ENCODE results near the gene ESR1.
"Not testable (repeated sequence)": the region's sequence is repeated elsewhere in the genome, so short reads cannot be mapped to it uniquely, and the experiment has no call there.

ESR1 gene

GRCh38 chr6:151842816-151843215, 35.3 kb downstream of the ESR1 start:
- no peak for DNase-seq (ENCODE audit: insufficient read length, low spot score)

GRCh38 chr6:151847064-151847463, 39.6 kb downstream of the ESR1 start:
- FAIRE-seq (no peak), DNase-seq (ENCODE audit: insufficient read length, low spot score) (no peak)
- no peak for TF ChIP-seq CTCF (IDR thresholded peaks at IDR 0.05; ENCODE audit: insufficient read depth, missing control alignments)

More at GRCh38 chr6:151842816-151843215, 35.3 kb downstream of the ESR1 start:
- no peak for TF ChIP-seq CTCF (IDR thresholded peaks at IDR 0.05; ENCODE audit: insufficient read depth, missing control alignments)
- FAIRE-seq: no peak

- DNase-seq (ENCODE audit: insufficient read length, low spot score): no peak
- FAIRE-seq: no peak
- TF ChIP-seq CTCF (IDR thresholded peaks at IDR 0.05; ENCODE audit: insufficient read depth, missing control alignments): no peak
These were observed 43.1 kb downstream of the ESR1 start for GRCh38 chr6:151850479-151851003.

- TF ChIP-seq CTCF (IDR thresholded peaks at IDR 0.05; ENCODE audit: insufficient read depth, missing control alignments): no peak
- FAIRE-seq: no peak
- no peak for DNase-seq (ENCODE audit: insufficient read length, low spot score)
These were observed 50.8 kb downstream of the ESR1 start for GRCh38 chr6:151858294-151858693.

- no peak for TF ChIP-seq CTCF (IDR thresholded peaks at IDR 0.05; ENCODE audit: insufficient read depth, missing control alignments)
- DNase-seq (ENCODE audit: insufficient read length, low spot score): no peak
- FAIRE-seq: no peak
These were observed 55.0 kb downstream of the ESR1 start for GRCh38 chr6:151862461-151862860.

GRCh38 chr6:151867361-151867869, 59.9 kb downstream of the ESR1 start:
- not testable (repeated sequence) for FAIRE-seq; DNase-seq (ENCODE audit: insufficient read length, low spot score)

- no peak for TF ChIP-seq CTCF (IDR thresholded peaks at IDR 0.05; ENCODE audit: insufficient read depth, missing control alignments)
- no peak for FAIRE-seq
These were observed 61.9 kb downstream of the ESR1 start for GRCh38 chr6:151869345-151869744.

GRCh38 chr6:151869787-151870186, 62.3 kb downstream of the ESR1 start:
- TF ChIP-seq CTCF (IDR thresholded peaks at IDR 0.05; ENCODE audit: insufficient read depth, missing control alignments): no peak
- no peak for FAIRE-seq
- DNase-seq (ENCODE audit: insufficient read length, low spot score): no peak

More at GRCh38 chr6:151869345-151869744, 61.9 kb downstream of the ESR1 start:
- no peak for DNase-seq (ENCODE audit: insufficient read length, low spot score)

All from D721Med (cell line).